Neuronal stem cell (in vitro differentiated cells): ENCODE results near the gene ANKFY1.

Source experiments
- DNase-seq: peaks from one replicate; pipeline ENCODE4 v3.0.0-alpha.2; 2013; ENCODE audit warnings: low spot score
- H2AFZ ChIP-seq: one replicate; pipeline ENCODE4 v1.6.1; 2013; ENCODE audit warnings: mild to moderate bottlenecking, low read length, inconsistent platforms
- H2AK5ac ChIP-seq: 2 replicates; pipeline ENCODE4 v1.6.1; 2013; ENCODE audit warnings: low read depth, mild to moderate bottlenecking, inconsistent platforms, low read length, moderate library complexity, mixed read lengths
- H2BK120ac ChIP-seq: 2 replicates; pipeline ENCODE4 v1.6.1; 2013; ENCODE audit warnings: low read depth, mild to moderate bottlenecking, inconsistent platforms, low read length, moderate library complexity, mixed read lengths
- H2BK12ac ChIP-seq: one replicate; pipeline ENCODE4 v1.6.1; 2013; ENCODE audit warnings: low read length, inconsistent platforms
- H2BK15ac ChIP-seq: 2 replicates; pipeline ENCODE4 v1.6.1; 2013; ENCODE audit warnings: mild to moderate bottlenecking, low read length, inconsistent platforms, mixed read lengths
- H2BK5ac ChIP-seq: one replicate; pipeline ENCODE4 v1.6.1; 2013; ENCODE audit warnings: inconsistent platforms, mild to moderate bottlenecking, low read length, moderate library complexity
- H3K14ac ChIP-seq: one replicate; pipeline ENCODE4 v1.6.1; 2013; ENCODE audit warnings: low read length, inconsistent platforms
- H3K18ac ChIP-seq: 2 replicates; pipeline ENCODE4 v1.6.1; 2013; ENCODE audit warnings: low read length, inconsistent platforms
- H3K23ac ChIP-seq: 2 replicates; pipeline ENCODE4 v1.6.1; 2013; ENCODE audit warnings: low read depth, mild to moderate bottlenecking, mixed read lengths, low read length, inconsistent platforms; ENCODE audit not compliant: poor library complexity
- H3K27ac ChIP-seq: replicated peaks from 3 replicates; pipeline ENCODE4 v1.5.1; 2013; ENCODE audit warnings: low read length, inconsistent platforms
- H3K27me3 ChIP-seq, 3 experiments: 2 replicates each; pipeline ENCODE4 v1.6.1; 2013; ENCODE audit warnings: low read length in 3 of 3, mild to moderate bottlenecking in 2 of 3, inconsistent platforms in 1 of 3, low read depth in 1 of 3, mixed read lengths in 1 of 3, moderate library complexity in 1 of 3; ENCODE audit not compliant: control insufficient read depth in 3 of 3, insufficient read depth in 3 of 3
- H3K36me3 ChIP-seq, 2 donors: replicated peaks in 1 of 2; 2 replicates each; pipeline ENCODE4 v1.6.1; 2013; ENCODE audit warnings: low read length in 2 of 2; ENCODE audit not compliant: control insufficient read depth in 2 of 2, insufficient read depth in 2 of 2
- H3K4ac ChIP-seq: 2 replicates; pipeline ENCODE4 v1.6.1; 2013; ENCODE audit warnings: inconsistent platforms, mild to moderate bottlenecking, low read length, moderate library complexity
- H3K4me1 ChIP-seq, 2 donors: 1 replicate in 1 of 2; 2 replicates in 1 of 2; pipeline ENCODE4 v1.6.1; 2013; ENCODE audit warnings: low read length in 2 of 2, low read depth in 1 of 2; ENCODE audit not compliant: control insufficient read depth in 2 of 2, insufficient read depth in 1 of 2
- H3K4me2 ChIP-seq: one replicate; pipeline ENCODE4 v1.6.1; 2013; ENCODE audit warnings: mild to moderate bottlenecking, low read length, inconsistent platforms; ENCODE audit not compliant: insufficient read depth, poor library complexity, severe bottlenecking
- H3K4me3 ChIP-seq, 2 donors: 2 replicates each; pipeline ENCODE4 v1.5.1; 2013; ENCODE audit warnings: low read length in 2 of 2, mild to moderate bottlenecking in 2 of 2, inconsistent platforms in 1 of 2, moderate library complexity in 1 of 2
- H3K79me1 ChIP-seq: one replicate; pipeline ENCODE4 v1.6.1; 2013; ENCODE audit warnings: low read depth, mild to moderate bottlenecking, inconsistent platforms, low read length, moderate library complexity
- H3K9ac ChIP-seq: one replicate; pipeline ENCODE4 v1.6.1; 2013; ENCODE audit warnings: mild to moderate bottlenecking, low read depth, low read length, inconsistent platforms; ENCODE audit not compliant: poor library complexity
- H3K9me3 ChIP-seq, 2 donors: replicated peaks in 1 of 2; 2 replicates each; pipeline versions ENCODE3 to v1.6.1; 2013; ENCODE audit warnings: low read length in 2 of 2, mild to moderate bottlenecking in 2 of 2, inconsistent platforms in 1 of 2, low read depth in 1 of 2, mixed read lengths in 1 of 2, moderate library complexity in 1 of 2; ENCODE audit not compliant: control insufficient read depth in 2 of 2, insufficient read depth in 1 of 2
- H4K8ac ChIP-seq: one replicate; pipeline ENCODE4 v1.6.1; 2013; ENCODE audit warnings: low read depth, mild to moderate bottlenecking, inconsistent platforms, low read length, moderate library complexity
- H4K91ac ChIP-seq: one replicate; pipeline ENCODE4 v1.6.1; 2013; ENCODE audit warnings: low read length, low read depth, mild to moderate bottlenecking, inconsistent platforms; ENCODE audit not compliant: poor library complexity
- WGBS, 2 donors: extraction: QIAGEN DNeasy Blood & Tissue Kit; methylation state at CpG; one replicate each; pipeline ENCODE4 v1.1.7; 2013; ENCODE audit warnings: missing lambda C conversion rate in 2 of 2, mixed read lengths in 1 of 2; ENCODE audit not compliant: insufficient read length in 2 of 2, insufficient replicate concordance in 1 of 2; ENCODE audit errors: extremely low coverage in 2 of 2; 5-methylcytosine and 5-hydroxymethylcytosine counted together

ANKFY1 gene

GRCh38 chr17:4162775-4163466 lies 100.9 kb downstream of the ANKFY1 start:
- Histone ChIP-seq H2BK5ac (no peak overlapping the region), H4K91ac (no peak overlapping the region), H2AFZ (no peak overlapping the region), H2BK15ac (no peak overlapping the region), H3K23ac (no peak overlapping the region), H3K4me2 (no peak overlapping the region), H2BK12ac (no peak overlapping the region), H3K4me3 (no peak overlapping the region), H2BK120ac (no peak overlapping the region), H3K4ac (no peak overlapping the region), H4K8ac (no peak overlapping the region), H2AK5ac (no peak overlapping the region), H3K27me3 (no peaks in the 10 kb centered on the region), H3K79me1 (no peaks in the 10 kb centered on the region), H3K14ac (no peak overlapping the region), H3K9ac (no peak overlapping the region), H3K36me3 (peaks cover 13 to 52% of the 10 kb centered on the region in 2 donors), H3K18ac (no peak overlapping the region), H3K27ac (no peak overlapping the region), H3K9me3 (no peaks in the 10 kb centered on the region), H3K4me1 (peaks cover 0 to 6% of the 10 kb centered on the region in 2 donors)
- WGBS, 2 donors, result no CpG with 5 or more reads among the region's 14 CpGs
- DNase-seq, result no peak

- H2BK5ac ChIP-seq, result no peak overlapping the region
- peaks cover 0 to 6% of the 10 kb centered on the region in 2 donors for H3K4me1 ChIP-seq
- no peak overlapping the region for H3K4ac ChIP-seq
- H4K8ac ChIP-seq, result no peak overlapping the region
- WGBS, 2 donors, result no CpG with 5 or more reads among the region's 6 CpGs
- no peak overlapping the region for H3K27ac ChIP-seq
- H3K4me3 ChIP-seq, result no peak overlapping the region
- H3K36me3 ChIP-seq, result peaks cover 9 to 47% of the 10 kb centered on the region in 2 donors
- H3K27me3 ChIP-seq, result no peaks in the 10 kb centered on the region
- no peak overlapping the region for H2BK120ac ChIP-seq
- H2BK12ac ChIP-seq, result no peak overlapping the region
- H3K9me3 ChIP-seq, result no peaks in the 10 kb centered on the region
- H2AFZ ChIP-seq, result no peak overlapping the region
- no peak overlapping the region for H3K4me2 ChIP-seq
- no peak overlapping the region for H3K23ac ChIP-seq
- DNase-seq, result no peak
- no peaks in the 10 kb centered on the region for H3K79me1 ChIP-seq
- H3K9ac ChIP-seq, result no peak overlapping the region
- H2AK5ac ChIP-seq, result no peak overlapping the region
- no peak overlapping the region for H2BK15ac ChIP-seq
- H4K91ac ChIP-seq, result no peak overlapping the region
- H3K14ac ChIP-seq, result no peak overlapping the region
- H3K18ac ChIP-seq, result no peak overlapping the region
These were observed 101.5 kb downstream of the ANKFY1 start for GRCh38 chr17:4162321-4162720.

DNA sequence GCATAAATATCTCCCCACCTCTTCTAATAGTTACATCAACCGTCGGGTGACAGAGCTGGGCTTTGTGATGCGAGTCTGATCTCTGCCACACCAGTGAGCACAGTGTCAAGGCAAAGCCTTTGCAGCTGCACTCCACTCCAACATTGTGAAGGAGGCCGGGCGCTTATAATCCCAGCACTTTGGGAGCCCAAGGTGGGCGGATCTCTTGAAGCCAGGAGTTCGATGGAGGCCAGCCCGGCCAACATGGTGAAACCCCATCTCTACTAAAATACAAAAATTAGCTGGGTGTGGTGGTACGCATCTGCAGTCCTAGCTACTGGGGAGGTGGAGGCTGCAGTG lies 101.8 kb downstream of the ANKFY1 start:
- Histone ChIP-seq H2BK12ac (no peak overlapping the region), H3K9me3 (no peaks in the 10 kb centered on the region), H3K27me3 (no peaks in the 10 kb centered on the region), H3K79me1 (no peaks in the 10 kb centered on the region), H2BK15ac (no peak overlapping the region), H3K14ac (no peak overlapping the region), H3K4me2 (no peak overlapping the region), H3K18ac (no peak overlapping the region), H4K8ac (no peak overlapping the region), H3K4me1 (peaks cover 0 to 6% of the 10 kb centered on the region in 2 donors), H3K4me3 (no peak overlapping the region), H3K23ac (no peak overlapping the region), H3K27ac (peak overlapping the region; percentile 48), H4K91ac (no peak overlapping the region), H2BK120ac (no peak overlapping the region), H3K36me3 (peaks cover 6 to 47% of the 10 kb centered on the region in 2 donors), H3K9ac (no peak overlapping the region), H2AK5ac (no peak overlapping the region), H3K4ac (no peak overlapping the region), H2BK5ac (no peak overlapping the region), H2AFZ (no peak overlapping the region)
- no peak for DNase-seq
- WGBS, 2 donors, result no CpG with 5 or more reads among the region's 9 CpGs

DNA sequence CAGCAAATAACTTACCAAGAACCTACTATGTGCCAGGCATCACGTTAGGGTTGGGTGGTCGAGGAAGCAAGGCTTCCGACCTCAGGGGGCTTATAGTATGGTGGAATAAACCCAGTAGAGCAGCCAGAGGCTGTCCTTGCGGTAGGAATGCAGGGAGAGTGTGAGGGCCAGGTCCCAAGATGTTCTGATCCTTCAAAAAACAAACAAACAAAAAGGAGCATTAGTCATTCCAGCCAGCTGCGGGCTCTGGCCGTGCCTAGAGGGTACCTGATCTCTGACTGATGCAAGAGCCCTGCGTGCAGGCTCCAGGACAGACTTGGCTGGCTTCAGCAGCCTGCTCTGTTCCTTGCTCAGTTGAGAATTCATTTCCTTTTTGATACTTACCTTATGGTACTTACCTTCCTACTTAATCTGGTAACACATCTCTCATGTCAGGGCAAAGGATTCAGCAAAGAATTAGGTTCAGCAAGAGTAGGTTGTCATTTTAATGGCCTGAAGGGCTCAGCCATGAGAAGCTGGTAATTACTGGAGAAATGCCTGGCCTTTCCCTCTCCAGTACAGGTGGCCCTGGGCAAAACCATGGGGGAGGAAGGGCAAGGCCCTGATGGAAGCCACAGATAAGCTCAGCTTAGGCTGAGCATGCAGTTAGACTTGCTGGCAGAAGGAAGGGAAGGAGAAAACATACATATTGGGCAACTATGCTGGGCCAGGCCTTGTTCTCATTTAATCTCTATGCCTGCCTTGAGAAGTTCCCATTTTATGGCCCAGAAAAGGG lies 102.4 kb downstream of the ANKFY1 start:
- no peak overlapping the region for H3K9ac ChIP-seq
- no peak overlapping the region for H3K4ac ChIP-seq
- no peak overlapping the region for H3K14ac ChIP-seq
- no CpG with 5 or more reads among the region's 7 CpGs for WGBS, 2 donors
- H3K27ac ChIP-seq, result peak overlapping the region; percentile 48
- peaks cover 5 to 47% of the 10 kb centered on the region in 2 donors for H3K36me3 ChIP-seq
- peaks cover 0 to 6% of the 10 kb centered on the region in 2 donors for H3K4me1 ChIP-seq
- no peak overlapping the region for H3K4me3 ChIP-seq
- no peak overlapping the region for H4K91ac ChIP-seq
- H3K79me1 ChIP-seq, result no peaks in the 10 kb centered on the region
- H2BK120ac ChIP-seq, result no peak overlapping the region
- H2BK5ac ChIP-seq, result no peak overlapping the region
- H3K23ac ChIP-seq, result no peak overlapping the region
- no peak overlapping the region for H3K4me2 ChIP-seq
- H2AFZ ChIP-seq, result no peak overlapping the region
- DNase-seq, result no peak
- H2AK5ac ChIP-seq, result no peak overlapping the region
- H4K8ac ChIP-seq, result no peak overlapping the region
- H2BK12ac ChIP-seq, result no peak overlapping the region
- no peak overlapping the region for H2BK15ac ChIP-seq
- H3K18ac ChIP-seq, result no peak overlapping the region
- H3K27me3 ChIP-seq, result no peaks in the 10 kb centered on the region
- H3K9me3 ChIP-seq, result no peaks in the 10 kb centered on the region
